Mesendoderm (in vitro differentiated cells): ENCODE data around the gene PLAAT1.

Experiments used
- DNase-seq: peaks from one replicate; pipeline ENCODE4 v3.0.0; 2013
- H2AK5ac ChIP-seq: 2 replicates; pipeline ENCODE4 v1.6.1; 2013; ENCODE audit warnings: low read length, inconsistent platforms
- H2BK120ac ChIP-seq: 2 replicates; pipeline ENCODE4 v1.6.1; 2013; ENCODE audit warnings: low read depth, mild to moderate bottlenecking, low read length, moderate library complexity, mixed read lengths
- H2BK15ac ChIP-seq: replicated peaks from 2 replicates; pipeline ENCODE4 v1.6.1; 2013; ENCODE audit warnings: low read depth, mild to moderate bottlenecking, moderate library complexity
- H2BK5ac ChIP-seq: 2 replicates; pipeline ENCODE4 v1.6.1; 2013; ENCODE audit warnings: low read length, inconsistent platforms
- H3K18ac ChIP-seq: 2 replicates; pipeline ENCODE4 v1.6.1; 2013; ENCODE audit warnings: mild to moderate bottlenecking, low read length, mixed read lengths
- H3K23ac ChIP-seq: one replicate; pipeline ENCODE4 v1.6.1; 2013; ENCODE audit warnings: low read length
- H3K27ac ChIP-seq: 2 replicates; pipeline ENCODE4 v1.5.1; 2013; ENCODE audit warnings: low read depth, mild to moderate bottlenecking, inconsistent platforms, low read length, moderate library complexity
- H3K27me3 ChIP-seq: 2 replicates; pipeline ENCODE4 v1.6.1; 2013; ENCODE audit warnings: low read length, control low read depth, mild to moderate bottlenecking, inconsistent platforms; ENCODE audit not compliant: insufficient read depth, poor library complexity
- H3K36me3 ChIP-seq: 2 replicates; pipeline ENCODE4 v1.6.1; 2013; ENCODE audit warnings: low read length, inconsistent platforms; ENCODE audit not compliant: control insufficient read depth, insufficient read depth
- H3K4ac ChIP-seq: one replicate; pipeline ENCODE4 v1.6.1; 2013; ENCODE audit warnings: low read depth, mild to moderate bottlenecking, low read length, moderate library complexity
- H3K4me1 ChIP-seq: 2 replicates; pipeline ENCODE4 v1.6.1; 2013; ENCODE audit warnings: low read depth, low read length, inconsistent platforms; ENCODE audit not compliant: control insufficient read depth
- H3K4me2 ChIP-seq: 2 replicates; pipeline ENCODE4 v1.6.1; 2013; ENCODE audit warnings: low read length
- H3K4me3 ChIP-seq: 2 replicates; pipeline ENCODE4 v1.5.1; 2013; ENCODE audit warnings: mild to moderate bottlenecking, low read length
- H3K56ac ChIP-seq: one replicate; pipeline ENCODE4 v1.6.1; 2013; ENCODE audit warnings: low read length
- H3K79me1 ChIP-seq: 2 replicates; pipeline ENCODE4 v1.6.1; 2013; ENCODE audit warnings: low read length, inconsistent platforms
- H3K79me2 ChIP-seq: 2 replicates; pipeline ENCODE4 v1.6.1; 2013; ENCODE audit warnings: mild to moderate bottlenecking, low read length; ENCODE audit not compliant: control insufficient read depth, insufficient read depth
- H3K9ac ChIP-seq: 2 replicates; pipeline ENCODE4 v1.6.1; 2013; ENCODE audit warnings: low read length, inconsistent platforms
- H4K5ac ChIP-seq: one replicate; pipeline ENCODE4 v1.6.1; 2013; ENCODE audit warnings: low read length
- H4K8ac ChIP-seq: one replicate; pipeline ENCODE4 v1.6.1; 2013; ENCODE audit warnings: low read depth, mild to moderate bottlenecking, control low read depth, low read length, moderate library complexity
- WGBS: extraction: QIAGEN DNeasy Blood & Tissue Kit; methylation state at CpG from one replicate; pipeline ENCODE4 v1.1.7; 2013; ENCODE audit warnings: low lambda C conversion rate, missing lambda C conversion rate; ENCODE audit not compliant: insufficient coverage; ENCODE audit errors: extremely low coverage; 5-methylcytosine and 5-hydroxymethylcytosine counted together

Gene PLAAT1

GRCh38 chr3:193241716-193242115 lies 694 bp downstream of the PLAAT1 start:
- no peak overlapping the region for H4K8ac ChIP-seq
- no peak overlapping the region for H3K4me3 ChIP-seq
- H3K9ac ChIP-seq = no peak overlapping the region
- H3K79me1 ChIP-seq = no peaks in the 10 kb centered on the region
- H3K27ac ChIP-seq = no peak overlapping the region
- no peaks in the 10 kb centered on the region for H3K27me3 ChIP-seq
- no peak overlapping the region for H3K18ac ChIP-seq
- WGBS = 100% methylated on average over 3 of the region's 11 CpGs
- H3K4ac ChIP-seq = no peak overlapping the region
- H3K79me2 ChIP-seq = no peaks in the 10 kb centered on the region
- no peak overlapping the region for H3K56ac ChIP-seq
- DNase-seq = no peak
- H4K5ac ChIP-seq = no peak overlapping the region
- H2BK120ac ChIP-seq = no peak overlapping the region
- H3K36me3 ChIP-seq = no peaks in the 10 kb centered on the region
- no peak overlapping the region for H3K23ac ChIP-seq
- no peaks in the 10 kb centered on the region for H3K4me1 ChIP-seq
- no peak overlapping the region for H2BK5ac ChIP-seq
- no peak overlapping the region for H2AK5ac ChIP-seq
- no peak overlapping the region for H3K4me2 ChIP-seq
- H2BK15ac ChIP-seq = no peak overlapping the region

GRCh38 chr3:193243571-193243970 lies 2.5 kb downstream of the PLAAT1 start:
- Histone ChIP-seq H3K9ac (no peak overlapping the region), H3K4me3 (no peak overlapping the region), H2BK5ac (no peak overlapping the region), H3K79me2 (no peaks in the 10 kb centered on the region), H4K5ac (no peak overlapping the region), H3K27me3 (no peaks in the 10 kb centered on the region), H2BK120ac (no peak overlapping the region), H4K8ac (no peak overlapping the region), H3K4ac (no peak overlapping the region), H3K27ac (no peak overlapping the region), H2AK5ac (no peak overlapping the region), H3K4me2 (no peak overlapping the region), H3K36me3 (no peaks in the 10 kb centered on the region), H3K56ac (no peak overlapping the region), H3K18ac (no peak overlapping the region), H3K79me1 (no peaks in the 10 kb centered on the region), H3K4me1 (no peaks in the 10 kb centered on the region), H3K23ac (no peak overlapping the region), H2BK15ac (no peak overlapping the region)
- no CpG with 5 or more reads among the region's 3 CpGs for WGBS
- DNase-seq = no peak

GRCh38 chr3:193248848-193249468 lies 7.9 kb downstream of the PLAAT1 start:
- H3K4me1 ChIP-seq = no peaks in the 10 kb centered on the region
- H3K4ac ChIP-seq = no peak overlapping the region
- H2BK5ac ChIP-seq = no peak overlapping the region
- H2AK5ac ChIP-seq = no peak overlapping the region
- H3K9ac ChIP-seq = no peak overlapping the region
- WGBS = no CpG with 5 or more reads among the region's 2 CpGs
- H3K4me2 ChIP-seq = no peak overlapping the region
- no peak overlapping the region for H3K18ac ChIP-seq
- H2BK120ac ChIP-seq = no peak overlapping the region
- H3K4me3 ChIP-seq = no peak overlapping the region
- DNase-seq = peak; percentile 26
- H3K56ac ChIP-seq = no peak overlapping the region
- H3K79me1 ChIP-seq = no peaks in the 10 kb centered on the region
- H3K27ac ChIP-seq = no peak overlapping the region
- no peak overlapping the region for H4K5ac ChIP-seq
- no peaks in the 10 kb centered on the region for H3K36me3 ChIP-seq
- no peak overlapping the region for H2BK15ac ChIP-seq
- H4K8ac ChIP-seq = no peak overlapping the region
- H3K23ac ChIP-seq = no peak overlapping the region
- no peaks in the 10 kb centered on the region for H3K27me3 ChIP-seq
- no peaks in the 10 kb centered on the region for H3K79me2 ChIP-seq

GRCh38 chr3:193250492-193250891 lies 9.5 kb downstream of the PLAAT1 start:
- no CpG with 5 or more reads among the region's 4 CpGs for WGBS
- H3K79me1 ChIP-seq = no peaks in the 10 kb centered on the region
- no peak overlapping the region for H2BK5ac ChIP-seq

GRCh38 chr3:193253986-193254660 lies 13.1 kb downstream of the PLAAT1 start:
- H2BK120ac ChIP-seq = no peak overlapping the region
- H3K36me3 ChIP-seq = no peaks in the 10 kb centered on the region
- no peak overlapping the region for H3K4me2 ChIP-seq
- H3K4me3 ChIP-seq = no peak overlapping the region
- no peak overlapping the region for H4K8ac ChIP-seq
- no peak overlapping the region for H3K56ac ChIP-seq
- no peak overlapping the region for H2BK5ac ChIP-seq
- no peak overlapping the region for H3K18ac ChIP-seq
- H3K23ac ChIP-seq = no peak overlapping the region
- no peak for DNase-seq
- no peak overlapping the region for H3K9ac ChIP-seq
- no peak overlapping the region for H2BK15ac ChIP-seq
- no peaks in the 10 kb centered on the region for H3K27me3 ChIP-seq
- no peaks in the 10 kb centered on the region for H3K79me2 ChIP-seq
- no peak overlapping the region for H3K4ac ChIP-seq
- H2AK5ac ChIP-seq = no peak overlapping the region
- no CpG with 5 or more reads among the region's 3 CpGs for WGBS
- H4K5ac ChIP-seq = no peak overlapping the region
- H3K27ac ChIP-seq = no peak overlapping the region
- H3K79me1 ChIP-seq = no peaks in the 10 kb centered on the region
- H3K4me1 ChIP-seq = no peaks in the 10 kb centered on the region

More at GRCh38 chr3:193250492-193250891, 9.5 kb downstream of the PLAAT1 start:
- Histone ChIP-seq H4K5ac (no peak overlapping the region), H3K27me3 (no peaks in the 10 kb centered on the region), H3K23ac (no peak overlapping the region), H2AK5ac (no peak overlapping the region), H4K8ac (no peak overlapping the region), H3K36me3 (no peaks in the 10 kb centered on the region), H2BK15ac (no peak overlapping the region), H3K4me3 (no peak overlapping the region), H3K4me2 (no peak overlapping the region), H3K56ac (no peak overlapping the region), H3K9ac (no peak overlapping the region), H3K4me1 (no peaks in the 10 kb centered on the region), H2BK120ac (no peak overlapping the region), H3K18ac (no peak overlapping the region), H3K4ac (no peak overlapping the region), H3K79me2 (no peaks in the 10 kb centered on the region), H3K27ac (no peak overlapping the region)
- DNase-seq = no peak

- H3K27me3 ChIP-seq = no peaks in the 10 kb centered on the region
- H3K23ac ChIP-seq = no peak overlapping the region
- no peaks in the 10 kb centered on the region for H3K79me1 ChIP-seq
- H3K4me2 ChIP-seq = no peak overlapping the region
- H3K79me2 ChIP-seq = no peaks in the 10 kb centered on the region
- H3K36me3 ChIP-seq = no peaks in the 10 kb centered on the region
- DNase-seq = no peak
- no peaks in the 10 kb centered on the region for H3K4me1 ChIP-seq
- H3K27ac ChIP-seq = no peak overlapping the region
- no peak overlapping the region for H2BK120ac ChIP-seq
- H3K4me3 ChIP-seq = no peak overlapping the region
- no CpG with 5 or more reads among the region's 1 CpG for WGBS
- H2BK15ac ChIP-seq = no peak overlapping the region
- H3K56ac ChIP-seq = no peak overlapping the region
- H3K18ac ChIP-seq = no peak overlapping the region
- H4K8ac ChIP-seq = no peak overlapping the region
- H3K4ac ChIP-seq = no peak overlapping the region
- H4K5ac ChIP-seq = no peak overlapping the region
- H3K9ac ChIP-seq = no peak overlapping the region
- no peak overlapping the region for H2AK5ac ChIP-seq
- H2BK5ac ChIP-seq = no peak overlapping the region
These were observed 20.9 kb downstream of the PLAAT1 start for GRCh38 chr3:193261970-193262369.
